HepG2 (cell line): ENCODE results near the gene EXPH5. TPM values are rescaled to one million over a fixed set of nuclear protein-coding genes. Genes with fewer than 3 reads are reported as not detected.

Experiments
- ATAC-seq: fragments of 200-7000 bp; cut with Tn5 transposase; 3 replicates; pipeline ENCODE4 v1.9.1; 2020; ENCODE audit warnings: mild to moderate bottlenecking, moderate library complexity
- BruUV-seq: library from RNA; stranded (reverse); fragments of 400-500 nt; replicated peaks from 2 replicates; lab custom pipeline; 2021; lab: Mats Ljungman, UMichigan
- CTCF ChIA-PET: fragments of 300-600 bp; formaldehyde crosslinking; extraction: SDS; loops from one replicate; lab custom pipeline; 2021; ENCODE audit warnings: low total read pairs, inconsistent platforms, low intra/inter-chr PET ratio; lab: Yijun Ruan, JAX
- POLR2A ChIA-PET: fragments of 350-600 bp; sonication (Branson Sonifier 250); formaldehyde crosslinking; loops from one replicate; lab custom pipeline; 2020; ENCODE audit warnings: antibody characterized with exemption, inconsistent platforms; lab: Yijun Ruan, JAX
- DNase-seq: peaks from one replicate; pipeline ENCODE4 v3.0.0-alpha.2; 2015; ENCODE audit warnings: low spot score
- FAIRE-seq: peaks from 3 replicates; lab custom pipeline; 2011; peaks lifted over from hg19 to GRCh38; lab: Jason Lieb, UNC
- H2AFZ ChIP-seq: one replicate; pipeline ENCODE4 v1.6.1; 2011; ENCODE audit warnings: low read length, inconsistent platforms
- H3K27ac ChIP-seq: fragments of 300-600 bp; 3 replicates; pipeline ENCODE4 v1.8.0; 2011; ENCODE audit warnings: mixed run types, mild to moderate bottlenecking, mixed read lengths, low read length, inconsistent platforms; ENCODE audit not compliant: insufficient read depth; ENCODE audit errors: extremely low read length
- H3K27me3 ChIP-seq, 2 experiments: fragments of 200-600 bp in 1 of 2; 2 replicates in 1 of 2; 3 replicates in 1 of 2; pipeline versions ENCODE4 v1.6.0 to v1.8.0; 2011; ENCODE audit warnings: low read length in 2 of 2, mild to moderate bottlenecking in 2 of 2, moderate library complexity in 2 of 2, inconsistent platforms in 1 of 2; ENCODE audit not compliant: insufficient read depth in 2 of 2, control insufficient read depth in 1 of 2
- H3K36me3 ChIP-seq, 2 experiments: fragments of 200-600 bp in 1 of 2; replicated peaks in 1 of 2; 2 replicates in 1 of 2; 3 replicates in 1 of 2; pipeline versions ENCODE4 v1.5.1 to v1.8.0; 2011; ENCODE audit warnings: low read length in 2 of 2, inconsistent platforms in 1 of 2; ENCODE audit not compliant: insufficient read depth in 2 of 2, control insufficient read depth in 1 of 2
- H3K4me1 ChIP-seq: 2 replicates; pipeline ENCODE4 v1.5.1; 2012; ENCODE audit warnings: low read length, inconsistent platforms; ENCODE audit not compliant: insufficient read depth
- H3K4me2 ChIP-seq: 2 replicates; pipeline ENCODE4 v1.6.0; 2011; ENCODE audit warnings: low read depth, low read length, inconsistent platforms
- H3K4me3 ChIP-seq, 3 experiments: fragments of 200-600 bp in 1 of 3; sonication (generic), shearing (Covaris generic) in 1 of 3; replicated peaks in 1 of 3; 2 replicates each; pipeline ENCODE4 v1.5.1; 2011 to 2016; ENCODE audit warnings: low read length in 3 of 3, inconsistent platforms in 2 of 3, low read depth in 2 of 3, mild to moderate bottlenecking in 2 of 3, control low read depth in 1 of 3, mixed read lengths in 1 of 3; ENCODE audit not compliant: insufficient read depth in 1 of 3
- H3K79me2 ChIP-seq: one replicate; pipeline ENCODE4 v1.6.1; 2011; ENCODE audit warnings: low read length, inconsistent platforms; ENCODE audit not compliant: insufficient read depth
- H3K9ac ChIP-seq: 2 replicates; pipeline ENCODE4 v1.6.0; 2011; ENCODE audit warnings: mild to moderate bottlenecking, low read depth, low read length, inconsistent platforms; ENCODE audit not compliant: insufficient read depth
- H3K9me3 ChIP-seq: 2 replicates; pipeline ENCODE4 v1.5.1; 2012; ENCODE audit warnings: mild to moderate bottlenecking, low read length
- H4K20me1 ChIP-seq: 2 replicates; pipeline ENCODE4 v1.6.0; 2011; ENCODE audit warnings: inconsistent platforms, mild to moderate bottlenecking, low read length, moderate library complexity; ENCODE audit not compliant: insufficient read depth
- CBX5 ChIP-seq: sonication (generic); formaldehyde crosslinking; IDR thresholded peaks from 2 replicates; pipeline ENCODE4 v1.4.0; 2020; ENCODE audit warnings: missing genetic modification reagents, borderline replicate concordance
- HHEX ChIP-seq: IDR thresholded peaks from 2 replicates; pipeline ENCODE4 v1.6.1; 2016; ENCODE audit warnings: control low read depth
- NFATC3 ChIP-seq: sonication (generic); formaldehyde crosslinking; IDR thresholded peaks from 2 replicates; pipeline ENCODE4 v1.5.1; 2020; ENCODE audit warnings: mild to moderate bottlenecking, missing genetic modification reagents
- NKX3-1 ChIP-seq: sonication (generic); formaldehyde crosslinking; IDR thresholded peaks from 2 replicates; pipeline ENCODE4 v1.5.0; 2020; ENCODE audit warnings: missing genetic modification reagents
- NR2F1 ChIP-seq, 2 experiments: fragments of 450-650 bp in 1 of 2; formaldehyde crosslinking in 1 of 2; IDR thresholded peaks; 2 replicates each; pipeline versions ENCODE4 v1.5.0 to v1.6.1; 2016 to 2020; ENCODE audit warnings: mild to moderate bottlenecking in 1 of 2, missing compliant biosample characterization in 1 of 2, missing genetic modification reagents in 1 of 2, moderate library complexity in 1 of 2
- POGZ ChIP-seq: sonication (generic); formaldehyde crosslinking; IDR thresholded peaks from 2 replicates; pipeline ENCODE4 v1.4.0; 2020; ENCODE audit warnings: mild to moderate bottlenecking, missing genetic modification reagents
- RARG ChIP-seq: sonication (generic); formaldehyde crosslinking; IDR thresholded peaks from 2 replicates; pipeline ENCODE4 v1.4.0; 2020; ENCODE audit warnings: low read depth, mild to moderate bottlenecking, missing genetic modification reagents
- ZFP37 ChIP-seq: sonication (generic); formaldehyde crosslinking; IDR thresholded peaks from 2 replicates; pipeline ENCODE4 v1.4.0; 2020; ENCODE audit warnings: missing genetic modification reagents, borderline replicate concordance
- ZKSCAN1 ChIP-seq: fragments of 150-350 bp; IDR thresholded peaks from 2 replicates; pipeline ENCODE4 v1.6.1; 2014; ENCODE audit warnings: low read length
- ZNF317 ChIP-seq: sonication (generic); formaldehyde crosslinking; IDR thresholded peaks from 2 replicates; pipeline ENCODE4 v1.5.0; 2020; ENCODE audit warnings: mild to moderate bottlenecking, missing genetic modification reagents
- ZNF354B ChIP-seq: sonication (generic); formaldehyde crosslinking; IDR thresholded peaks from 2 replicates; pipeline ENCODE4 v1.8.0; 2022; ENCODE audit warnings: mild to moderate bottlenecking, missing genetic modification reagents
- ZNF713 ChIP-seq: sonication (generic); formaldehyde crosslinking; IDR thresholded peaks from 2 replicates; pipeline ENCODE4 v1.4.0; 2020; ENCODE audit warnings: mild to moderate bottlenecking, missing genetic modification reagents
- ZNF766 ChIP-seq: sonication (generic); formaldehyde crosslinking; IDR thresholded peaks from 2 replicates; pipeline ENCODE4 v1.5.0; 2020; ENCODE audit warnings: missing genetic modification reagents, borderline replicate concordance
- ZZZ3 ChIP-seq: sonication (generic); formaldehyde crosslinking; IDR thresholded peaks from 2 replicates; pipeline ENCODE4 v1.4.0; 2020; ENCODE audit warnings: missing genetic modification reagents, mild to moderate bottlenecking, borderline replicate concordance
- WGBS: methylation state at CpG from one replicate; pipeline ENCODE4 v1.1.6; 2017; ENCODE audit warnings: low lambda C conversion rate; 5-methylcytosine and 5-hydroxymethylcytosine counted together
- in situ Hi-C: cut with HindIII; loops from 2 replicates; pipeline ENCODE4 v1.10.0; 2017; ENCODE audit warnings: low pct_unique_long_range_greater_than_20kb; ENCODE audit not compliant: extremely low pct_ligation_motif_present
- intact Hi-C: fragments of 100-400 bp; cut with micrococcal nuclease; formaldehyde crosslinking; loops from one replicate; pipeline ENCODE4 v1.10.0; 2022; ENCODE audit not compliant: unreplicated experiment
- polyA plus RNA-seq, 8 experiments: library from polyadenylated mRNA; depleted of rRNA in 3 of 8; stranded (reverse) in 7 of 8; unstranded in 1 of 8; fragments of >200 nt; fragmentation: Illumina TruSeq in 4 of 8; extraction: Trizol in 4 of 8; gene quantifications; 2 replicates each; pipeline versions ENCODE4 v1.2.1 to v1.2.3, GENCODE V29; 2011 to 2016; ENCODE audit warnings: low read depth in 4 of 8, missing spikeins in 1 of 8, mixed read lengths in 1 of 8; ENCODE audit not compliant: insufficient read depth in 1 of 8
- total RNA-seq, 5 experiments: library from RNA; depleted of rRNA; stranded (reverse); fragments of >200 nt; fragmentation: Illumina TruSeq; extraction: Trizol; gene quantifications; 2 replicates each; pipeline ENCODE4 v1.2.3, GENCODE V29; 2016; ENCODE audit warnings: low read depth in 1 of 5
- TF ChIP-seq, protein P1 (sequence below): IDR thresholded peaks from 2 replicates; pipeline ENCODE4 v1.6.1; 2016; ENCODE audit warnings: missing compliant biosample characterization, missing genetic modification reagents, borderline replicate concordance
- TF ChIP-seq, protein P2 (sequence below): sonication (generic); formaldehyde crosslinking; IDR thresholded peaks from 2 replicates; pipeline ENCODE4 v1.4.0; 2020; ENCODE audit warnings: missing genetic modification reagents

The EXPH5 gene
- total and polyA plus RNA-seq, 2 of the 13 experiments (the other 11 are each of a cell fraction or from before 2014, with no cell fraction given), result under 0.01 to 0.02 TPM

DNA sequence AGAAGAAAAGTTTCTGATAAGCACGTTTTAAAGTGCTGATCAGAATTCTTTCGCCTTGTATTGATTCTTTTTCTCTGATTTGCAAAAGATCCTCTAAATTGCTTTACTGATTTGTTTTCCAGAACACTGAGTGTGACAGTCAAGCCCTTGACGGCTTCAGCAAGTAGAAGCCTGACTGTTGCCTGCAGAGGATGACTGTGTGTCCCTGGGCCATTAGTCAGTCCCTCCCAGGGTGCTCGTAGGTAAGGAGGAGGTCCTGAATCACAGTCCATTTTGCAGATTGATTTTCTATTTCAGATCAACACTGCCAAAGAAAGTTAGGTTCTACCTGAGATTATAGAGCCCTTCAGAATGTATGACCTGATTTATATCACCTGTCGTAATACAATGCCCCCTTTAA is 56.8 kb downstream of the EXPH5 start:
- no peaks in the 10 kb centered on the region for H3K36me3 ChIP-seq
- no peak for DNase-seq
- H2AFZ ChIP-seq, result no peak overlapping the region
- no TSS peak for BruUV-seq
- ChIA-PET CTCF (no interaction called here), POLR2A (no interaction called here)
- in situ Hi-C loops (no loop called here), intact Hi-C loops (no loop called here)
- H4K20me1 ChIP-seq, result no peaks in the 10 kb centered on the region
- H3K27ac ChIP-seq, result no peak overlapping the region
- no peaks in the 10 kb centered on the region for H3K9me3 ChIP-seq
- no peak overlapping the region for H3K9ac ChIP-seq
- no peak for FAIRE-seq
- TF ChIP-seq ZNF766 (CRISPR knock-in tag), result no peak
- TF ChIP-seq HHEX (CRISPR knock-in tag), result no peak
- no peak for TF ChIP-seq ZNF354B (CRISPR knock-in tag)
- no peak for TF ChIP-seq ZNF317
- no peak overlapping the region for H3K4me2 ChIP-seq
- ATAC-seq, result no peak
- no peak overlapping the region for H3K4me3 ChIP-seq
- H3K4me1 ChIP-seq, result no peaks in the 10 kb centered on the region
- H3K79me2 ChIP-seq, result no peaks in the 10 kb centered on the region
- 33% methylated on average over 5 of the region's 5 CpGs for WGBS
- H3K27me3 ChIP-seq, result no peaks in the 10 kb centered on the region

DNA sequence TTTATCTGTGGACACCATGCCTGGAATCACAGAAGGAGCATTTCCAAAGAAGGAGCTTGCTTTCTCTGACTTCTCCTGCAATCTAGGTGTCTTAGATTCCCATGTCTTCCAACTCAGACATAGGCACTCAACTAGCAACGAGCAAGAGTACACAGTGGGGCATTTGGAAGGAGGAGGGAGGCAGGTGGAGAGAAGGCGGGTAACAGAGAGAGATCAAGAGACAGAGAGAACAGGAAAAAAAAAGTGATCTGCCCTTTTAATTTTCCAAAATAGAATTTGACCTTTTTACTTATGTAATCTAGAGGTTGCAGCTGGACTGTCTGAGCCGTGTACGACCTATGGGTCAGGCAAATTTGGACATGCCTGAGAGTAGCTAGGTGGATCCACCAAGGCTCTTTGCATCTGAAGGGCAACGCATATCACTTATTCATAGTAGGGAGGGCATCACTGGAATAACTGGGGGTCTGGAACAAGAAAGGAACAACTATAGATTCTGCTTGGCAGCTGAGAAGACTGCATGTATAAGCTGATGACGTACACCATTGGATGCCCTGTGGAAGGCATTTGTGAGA is 58.1 kb downstream of the EXPH5 start:
- BruUV-seq, result no TSS peak
- FAIRE-seq, result no peak
- in situ Hi-C loops, result no loop called here
- no peaks in the 10 kb centered on the region for H3K9me3 ChIP-seq
- H3K9ac ChIP-seq, result no peak overlapping the region
- no peak overlapping the region for H3K4me3 ChIP-seq
- no peaks in the 10 kb centered on the region for H3K4me1 ChIP-seq
- no peak overlapping the region for H3K4me2 ChIP-seq
- H3K27me3 ChIP-seq, result no peaks in the 10 kb centered on the region
- no peaks in the 10 kb centered on the region for H4K20me1 ChIP-seq
- no peak for DNase-seq
- no peaks in the 10 kb centered on the region for H3K36me3 ChIP-seq
- ChIA-PET CTCF (no interaction called here), POLR2A (no interaction called here)
- H3K79me2 ChIP-seq, result no peaks in the 10 kb centered on the region
- intact Hi-C loops, result no loop called here
- H2AFZ ChIP-seq, result no peak overlapping the region
- no peak overlapping the region for H3K27ac ChIP-seq
- ATAC-seq, result no peak
- 36% methylated on average over 6 of the region's 6 CpGs for WGBS
- TF ChIP-seq ZNF713 (CRISPR knock-in tag), result no peak
- TF ChIP-seq, protein P1, sequence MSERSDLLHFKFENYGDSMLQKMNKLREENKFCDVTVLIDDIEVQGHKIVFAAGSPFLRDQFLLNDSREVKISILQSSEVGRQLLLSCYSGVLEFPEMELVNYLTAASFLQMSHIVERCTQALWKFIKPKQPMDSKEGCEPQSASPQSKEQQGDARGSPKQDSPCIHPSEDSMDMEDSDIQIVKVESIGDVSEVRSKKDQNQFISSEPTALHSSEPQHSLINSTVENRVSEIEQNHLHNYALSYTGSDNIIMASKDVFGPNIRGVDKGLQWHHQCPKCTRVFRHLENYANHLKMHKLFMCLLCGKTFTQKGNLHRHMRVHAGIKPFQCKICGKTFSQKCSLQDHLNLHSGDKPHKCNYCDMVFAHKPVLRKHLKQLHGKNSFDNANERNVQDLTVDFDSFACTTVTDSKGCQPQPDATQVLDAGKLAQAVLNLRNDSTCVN (CRISPR knock-in tag), result no peak
- TF ChIP-seq POGZ, result no peak
- no peak for TF ChIP-seq NKX3-1 (CRISPR knock-in tag)
- no peak for TF ChIP-seq ZZZ3 (CRISPR knock-in tag)
- no peak for TF ChIP-seq RARG (CRISPR knock-in tag)
- TF ChIP-seq NR2F1 (CRISPR knock-in tag; IDR thresholded peaks at IDR 0.05), result no peak
- TF ChIP-seq, protein P2, sequence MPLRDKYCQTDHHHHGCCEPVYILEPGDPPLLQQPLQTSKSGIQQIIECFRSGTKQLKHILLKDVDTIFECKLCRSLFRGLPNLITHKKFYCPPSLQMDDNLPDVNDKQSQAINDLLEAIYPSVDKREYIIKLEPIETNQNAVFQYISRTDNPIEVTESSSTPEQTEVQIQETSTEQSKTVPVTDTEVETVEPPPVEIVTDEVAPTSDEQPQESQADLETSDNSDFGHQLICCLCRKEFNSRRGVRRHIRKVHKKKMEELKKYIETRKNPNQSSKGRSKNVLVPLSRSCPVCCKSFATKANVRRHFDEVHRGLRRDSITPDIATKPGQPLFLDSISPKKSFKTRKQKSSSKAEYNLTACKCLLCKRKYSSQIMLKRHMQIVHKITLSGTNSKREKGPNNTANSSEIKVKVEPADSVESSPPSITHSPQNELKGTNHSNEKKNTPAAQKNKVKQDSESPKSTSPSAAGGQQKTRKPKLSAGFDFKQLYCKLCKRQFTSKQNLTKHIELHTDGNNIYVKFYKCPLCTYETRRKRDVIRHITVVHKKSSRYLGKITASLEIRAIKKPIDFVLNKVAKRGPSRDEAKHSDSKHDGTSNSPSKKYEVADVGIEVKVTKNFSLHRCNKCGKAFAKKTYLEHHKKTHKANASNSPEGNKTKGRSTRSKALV (CRISPR knock-in tag), result no peak
- no peak for TF ChIP-seq ZFP37 (CRISPR knock-in tag)
- TF ChIP-seq CBX5 (CRISPR knock-in tag), result no peak
- no peak for TF ChIP-seq ZKSCAN1
- TF ChIP-seq NFATC3 (CRISPR knock-in tag), result no peak
